K562 (cell line): Measurements from ENCODE around the gene PIK3CB. TPM values are rescaled to one million over a fixed set of nuclear protein-coding genes. Genes with fewer than 3 reads are reported as not detected.
A peak's percentile ranks its signal among the peaks of the same experiment; 100 is the strongest.

Source experiments
- ATAC-seq: fragments of 200-7000 bp; cut with Tn5 transposase; 3 replicates; pipeline ENCODE4 v1.9.1; 2020; ENCODE audit warnings: moderate library complexity
- BruUV-seq: library from RNA; stranded (reverse); fragments of 400-500 nt; replicated peaks from 2 replicates; lab custom pipeline; 2021; lab: Mats Ljungman, UMichigan
- CTCF ChIA-PET: fragments of 300-600 bp; formaldehyde crosslinking; extraction: SDS; loops from one replicate; lab custom pipeline; 2021; ENCODE audit warnings: low intra/inter-chr PET ratio; lab: Yijun Ruan, JAX
- POLR2A ChIA-PET: fragments of 300-600, 350-650 bp; sonication (Branson Sonifier 250); formaldehyde crosslinking; extraction: SDS; loops from one replicate; lab custom pipeline; 2021; ENCODE audit warnings: antibody characterized with exemption, inconsistent platforms; lab: Yijun Ruan, JAX
- DNase-seq, 4 experiments: peaks; one replicate each; pipeline versions ENCODE4 v3.0.0 to v3.0.0-alpha.2; 2011 to 2018; ENCODE audit warnings: low spot score in 3 of 4, mixed read lengths in 3 of 4; ENCODE audit errors: extremely low read depth in 1 of 4
- FAIRE-seq: peaks from 2 replicates; lab custom pipeline; 2011; peaks lifted over from hg19 to GRCh38; lab: Jason Lieb, UNC
- H2AFZ ChIP-seq: 2 replicates; pipeline ENCODE4 v1.6.0; 2011; ENCODE audit warnings: low read depth, low read length, control low read depth, inconsistent platforms
- H3K27ac ChIP-seq: fragments of 200-600 bp; 3 replicates; pipeline ENCODE4 v1.8.0; 2011; ENCODE audit warnings: low read depth, mild to moderate bottlenecking, control low read depth, inconsistent platforms, low read length, moderate library complexity, mixed read lengths; ENCODE audit errors: extremely low read depth
- H3K27me3 ChIP-seq, 2 experiments: fragments of 300-600 bp in 1 of 2; 2 replicates in 1 of 2; 3 replicates in 1 of 2; pipeline versions ENCODE4 v1.6.0 to v1.8.0; 2011; ENCODE audit warnings: inconsistent platforms in 2 of 2, low read length in 2 of 2, mild to moderate bottlenecking in 1 of 2, mixed read lengths in 1 of 2, moderate library complexity in 1 of 2; ENCODE audit not compliant: control insufficient read depth in 2 of 2, insufficient read depth in 2 of 2
- H3K36me3 ChIP-seq: fragments of 300-600 bp; 3 replicates; pipeline ENCODE4 v1.8.0; 2011; ENCODE audit warnings: mild to moderate bottlenecking, low read length, inconsistent platforms; ENCODE audit not compliant: control insufficient read depth, insufficient read depth
- H3K4me1 ChIP-seq, 2 experiments: fragments of 200-600 bp in 1 of 2; replicated peaks in 1 of 2; 2 replicates in 1 of 2; 3 replicates in 1 of 2; pipeline versions ENCODE4 v1.5.1 to v1.8.0; 2011; ENCODE audit warnings: inconsistent platforms in 2 of 2, low read length in 2 of 2, mild to moderate bottlenecking in 1 of 2, mixed read lengths in 1 of 2, moderate library complexity in 1 of 2; ENCODE audit not compliant: control insufficient read depth in 2 of 2, insufficient read depth in 2 of 2
- H3K4me2 ChIP-seq: 2 replicates; pipeline ENCODE4 v1.6.1; 2011; ENCODE audit warnings: low read length, control low read depth, inconsistent platforms, mixed read lengths; ENCODE audit not compliant: insufficient read depth
- H3K4me3 ChIP-seq: fragments of 200-600 bp; sonication (generic), shearing (Covaris generic); 2 replicates; pipeline ENCODE4 v1.5.1; 2016; ENCODE audit warnings: control low read depth, inconsistent platforms
- H3K79me2 ChIP-seq: fragments of 200-600 bp; 3 replicates; pipeline ENCODE4 v1.8.0; 2011; ENCODE audit warnings: low read length, inconsistent platforms; ENCODE audit not compliant: control insufficient read depth, insufficient read depth
- H3K9ac ChIP-seq, 2 experiments: 2 replicates each; pipeline versions ENCODE4 v1.6.0 to v1.6.1; 2011; ENCODE audit warnings: low read depth in 2 of 2, low read length in 2 of 2, control low read depth in 1 of 2, inconsistent platforms in 1 of 2, mild to moderate bottlenecking in 1 of 2, mixed read lengths in 1 of 2; ENCODE audit not compliant: insufficient read depth in 1 of 2
- H3K9me1 ChIP-seq: one replicate; pipeline ENCODE4 v1.6.0; 2011; ENCODE audit warnings: inconsistent platforms, mild to moderate bottlenecking, low read length, moderate library complexity; ENCODE audit not compliant: control insufficient read depth, insufficient read depth
- H3K9me3 ChIP-seq: replicated peaks from 2 replicates; pipeline ENCODE4 v1.5.1; 2011; ENCODE audit warnings: low read depth, low read length, inconsistent platforms; ENCODE audit not compliant: control insufficient read depth, insufficient read depth
- H4K20me1 ChIP-seq: replicated peaks from 2 replicates; pipeline ENCODE4 v1.6.1; 2011; ENCODE audit warnings: low read length, inconsistent platforms, mixed read lengths; ENCODE audit not compliant: control insufficient read depth, insufficient read depth
- CCAR2 ChIP-seq: fragments of 200-400 bp; formaldehyde crosslinking; IDR thresholded peaks from 2 replicates; pipeline ENCODE4 v1.6.1; 2017; ENCODE audit warnings: mild to moderate bottlenecking, low read depth, low read length
- HMGXB4 ChIP-seq: sonication (generic); formaldehyde crosslinking; IDR thresholded peaks from 2 replicates; pipeline ENCODE4 v1.8.1; 2023; ENCODE audit warnings: mild to moderate bottlenecking, missing genetic modification reagents
- RBM14 ChIP-seq: fragments of 200-400 bp; formaldehyde crosslinking; IDR thresholded peaks from 2 replicates; pipeline ENCODE4 v1.6.1; 2018; ENCODE audit warnings: low read depth, mild to moderate bottlenecking, low read length, moderate library complexity, borderline replicate concordance; ENCODE audit not compliant: insufficient read depth
- SETDB1 ChIP-seq: IDR thresholded peaks from one replicate; pipeline ENCODE4 v1.6.1; 2012; ENCODE audit warnings: low read length, control low read depth, inconsistent platforms
- ZNF311 ChIP-seq: fragments of 250-450 bp; sonication (Bioruptor Pico); IDR thresholded peaks from 2 replicates; pipeline ENCODE4 v1.4.0; 2020; ENCODE audit warnings: mild to moderate bottlenecking, moderate library complexity
- ZNF740 ChIP-seq, 3 experiments: fragments of 200-800 bp in 1 of 3; sonication (Bioruptor generic) in 1 of 3; sonication (generic) in 1 of 3; formaldehyde crosslinking in 1 of 3; IDR thresholded peaks; 2 replicates each; pipeline versions ENCODE4 v1.6.1 to v1.8.0; 2016 to 2022; ENCODE audit warnings: mild to moderate bottlenecking in 2 of 3, missing compliant biosample characterization in 2 of 3, missing genetic modification characterization in 2 of 3, missing genetic modification reagents in 1 of 3
- WGBS: fragments of 100-300 bp; shearing (Covaris generic); methylation state at CpG from one replicate; pipeline ENCODE4 v1.1.6; 2016; ENCODE audit warnings: low coverage, mixed read lengths; ENCODE audit not compliant: insufficient coverage; ENCODE audit errors: missing lambda C conversion rate; 5-methylcytosine and 5-hydroxymethylcytosine counted together
- in situ Hi-C: fragments of 300-500 bp; cut with MboI; formaldehyde crosslinking; loops from 4 replicates; pipeline ENCODE4 v1.15.0; 2018; ENCODE audit warnings: inconsistent platforms, mixed read lengths
- intact Hi-C: fragments of 100-400 bp; cut with micrococcal nuclease; formaldehyde crosslinking; loops from 2 replicates; pipeline ENCODE4 v1.14.2; 2022
- polyA plus RNA-seq, 8 experiments: library from polyadenylated mRNA; depleted of rRNA in 4 of 8; stranded (reverse) in 5 of 8; unstranded in 3 of 8; fragments of >200 nt; fragmentation: Nextera tagmentation in 2 of 8; fragmentation: Illumina TruSeq in 1 of 8; extraction: Ambion mirVana in 2 of 8; extraction: Trizol in 1 of 8; gene quantifications; 2 replicates each; pipeline versions ENCODE4 v1.2.1 to v1.2.3, GENCODE V29; 2011 to 2014; ENCODE audit warnings: inconsistent platforms in 1 of 8, missing spikeins in 1 of 8
- total RNA-seq, 7 experiments: library from RNA; depleted of rRNA in 6 of 7; stranded (reverse); fragments of >200 nt in 6 of 7; fragmentation: Illumina TruSeq in 2 of 7; extraction: Trizol in 2 of 7; gene quantifications; 2 replicates each; pipeline versions ENCODE4 v1.2.1 to v1.2.3, GENCODE V29; 2011 to 2021; ENCODE audit warnings: low replicate concordance in 1 of 7

The PIK3CB gene
- total and polyA plus RNA-seq, 9 of the 15 experiments (the other 6 are each of a cell fraction or from before 2014, with no cell fraction given): 15.3 to 62.6 (median 28.3) TPM

- Histone ChIP-seq H3K27me3 (no peaks in the 10 kb centered on the region), H3K4me1 (peaks cover 0 to 15% of the 10 kb centered on the region in 2 experiments; a peak in 3 of 5 replicates), H2AFZ (no peak overlapping the region), H4K20me1 (no peaks in the 10 kb centered on the region), H3K9me1 (no peaks in the 10 kb centered on the region), H3K9me3 (0 out of 2 replicates have a peak, but pooled peaks cover 3% of the 10 kb centered on the region), H3K4me2 (no peak overlapping the region), H3K27ac (no peak overlapping the region), H3K4me3 (no peak overlapping the region), H3K79me2 (no peaks in the 10 kb centered on the region), H3K9ac (no peak overlapping the region), H3K36me3 (no peaks in the 10 kb centered on the region)
- CTCF ChIA-PET: no interaction called here
- in situ Hi-C loops (no loop called here), intact Hi-C loops (no loop called here)
- BruUV-seq: no TSS peak
- ATAC-seq: no peak
- FAIRE-seq: no peak
- TF ChIP-seq RBM14: no peak
- POLR2A ChIA-PET: interaction anchor here (1.2 kb wide), 1 partner anchor 39 kb away, joined by 4 read pairs; no protein-coding TSS in a partner anchor
- 60% methylated on average over 2 of the region's 2 CpGs for WGBS
- DNase-seq: no peak
These were observed 46.5 kb upstream of the PIK3CB start for GRCh38 chr3:138881233-138881632.

- peak overlapping the region; percentile 15; the same call in 1 of the 3 replicates for H3K27ac ChIP-seq
- no peaks in the 10 kb centered on the region for H3K79me2 ChIP-seq
- H3K4me3 ChIP-seq: no peak overlapping the region
- H3K4me1 ChIP-seq: peaks cover 5 to 26% of the 10 kb centered on the region in 2 experiments; a peak in 3 of 5 replicates
- H3K9ac ChIP-seq: no peak overlapping the region
- no peaks in the 10 kb centered on the region for H3K9me1 ChIP-seq
- FAIRE-seq (no peak), ATAC-seq (no peak), DNase-seq (no peak)
- intact Hi-C loops (no loop called here), in situ Hi-C loops (no loop called here)
- H3K27me3 ChIP-seq: no peaks in the 10 kb centered on the region
- ChIA-PET POLR2A (no interaction called here), CTCF (no interaction called here)
- BruUV-seq: no TSS peak
- WGBS: 69% methylated on average over 11 of the region's 14 CpGs
- no peaks in the 10 kb centered on the region for H4K20me1 ChIP-seq
- no peaks in the 10 kb centered on the region for H3K36me3 ChIP-seq
- peak overlapping the region; percentile 20 for H2AFZ ChIP-seq
- 0 out of 2 replicates have a peak, but pooled peaks cover 3% of the 10 kb centered on the region for H3K9me3 ChIP-seq
- no peak overlapping the region for H3K4me2 ChIP-seq
- TF ChIP-seq SETDB1 (no peak), ZNF311 (peak; percentile 27; the same call in 1 of the 2 replicates), HMGXB4 (CRISPR knock-in tag) (no peak), CCAR2 (no peak), ZNF740 (CRISPR knock-in tag; IDR thresholded peaks at IDR 0.05) (no peak), ZNF740 (tag; IDR thresholded peaks at IDR 0.05) (no peak)
These were observed 45.0 kb upstream of the PIK3CB start for GRCh38 chr3:138879541-138880380.
